Breast epithelium (tissue), 4 donors: Measurements from ENCODE around the gene PLIN1. TPM values are rescaled to one million over a fixed set of nuclear protein-coding genes. Genes with fewer than 3 reads are reported as not detected.

ENCODE experiments used
- DNase-seq, 2 donors: peaks; one replicate each; pipeline ENCODE4 v3.0.0-alpha.2; 2019; ENCODE audit warnings: low spot score in 2 of 2
- H3K27ac ChIP-seq, 2 donors: fragments of 200-600 bp; sonication (generic) in 1 of 2; one replicate each; pipeline ENCODE4 v1.5.1; 2016 to 2019; ENCODE audit warnings: mild to moderate bottlenecking in 1 of 2
- H3K27me3 ChIP-seq, 2 donors: fragments of 200-600 bp; sonication (generic) in 1 of 2; one replicate each; pipeline versions ENCODE4 v1.5.1 to v1.6.0; 2017 to 2019; ENCODE audit warnings: control low read depth in 1 of 2, mild to moderate bottlenecking in 1 of 2
- H3K36me3 ChIP-seq: fragments of 200-600 bp; one replicate; pipeline ENCODE4 v1.5.1; 2019
- H3K4me1 ChIP-seq, 2 donors: fragments of 200-600 bp; sonication (generic); one replicate each; pipeline ENCODE4 v1.5.1; 2016 to 2019; ENCODE audit warnings: control low read depth in 1 of 2
- H3K4me3 ChIP-seq, 3 donors: fragments of 200-600 bp; sonication (generic); 1 replicate in 2 of 3; 2 replicates in 1 of 3; pipeline ENCODE4 v1.5.1; 2016 to 2019; ENCODE audit warnings: mild to moderate bottlenecking in 3 of 3, moderate library complexity in 2 of 3
- H3K9me3 ChIP-seq, 2 donors: fragments of 200-600 bp; sonication (generic) in 1 of 2; one replicate each; pipeline ENCODE4 v1.5.1; 2016 to 2019; ENCODE audit warnings: control low read depth in 1 of 2
- CTCF ChIP-seq, 3 donors: fragments of 450-650 bp; IDR thresholded peaks; one replicate each; pipeline ENCODE4 v1.5.1; 2016 to 2017; ENCODE audit warnings: antibody characterized with exemption in 3 of 3, mild to moderate bottlenecking in 3 of 3, moderate library complexity in 3 of 3
- POLR2A ChIP-seq: fragments of 450-650 bp; IDR thresholded peaks from one replicate; pipeline ENCODE4 v1.6.1; 2016; ENCODE audit warnings: antibody characterized with exemption, mild to moderate bottlenecking, moderate library complexity
- POLR2AphosphoS5 ChIP-seq, 3 donors: sonication (generic); formaldehyde crosslinking; IDR thresholded peaks; one replicate each; pipeline ENCODE4 v1.6.1; 2017; ENCODE audit warnings: antibody characterized with exemption in 3 of 3
- intact Hi-C: fragments of 100-400 bp; cut with DNase I; formaldehyde crosslinking; loops from one replicate; pipeline ENCODE4 v1.15.1; 2023; ENCODE audit warnings: low total_unique reads
- total RNA-seq, 3 donors: library from RNA; depleted of rRNA; stranded (reverse); fragments of >200 nt; gene quantifications; one replicate each; pipeline ENCODE4 v1.1.0, GENCODE V29; 2016

Gene PLIN1
- total RNA-seq, 3 donors from 2014 or later, result 114 to 2,292 (median 132) TPM

- Histone ChIP-seq H3K36me3 (no peaks in the 10 kb centered on the region), H3K27ac (no peak overlapping the region), H3K4me1 (no peaks in the 10 kb centered on the region), H3K9me3 (no peaks in the 10 kb centered on the region), H3K27me3 (no peaks in the 10 kb centered on the region), H3K4me3 (no peak overlapping the region)
- DNase-seq, result no peak
- TF ChIP-seq POLR2AphosphoS5 (IDR thresholded peaks at IDR 0.05) (no peak), CTCF (IDR thresholded peaks at IDR 0.05) (no peak), POLR2A (no peak)
- intact Hi-C loops, result no loop called here
These were observed 9.8 kb downstream of the PLIN1 start for GRCh38 chr15:89669309-89669865.

GRCh38 chr15:89668171-89668570, 11.0 kb downstream of the PLIN1 start:
- Histone ChIP-seq H3K4me3 (no peak overlapping the region), H3K9me3 (no peaks in the 10 kb centered on the region), H3K36me3 (no peaks in the 10 kb centered on the region), H3K27ac (no peak overlapping the region), H3K27me3 (no peaks in the 10 kb centered on the region), H3K4me1 (peaks cover 0 to 1% of the 10 kb centered on the region in 2 donors)
- DNase-seq, result no peak
- TF ChIP-seq POLR2AphosphoS5 (IDR thresholded peaks at IDR 0.05) (no peak), POLR2A (no peak), CTCF (IDR thresholded peaks at IDR 0.05) (no peak)
- intact Hi-C loops, result no loop called here

- peaks cover 0 to 7% of the 10 kb centered on the region in 2 donors for H3K4me1 ChIP-seq
- H3K36me3 ChIP-seq, result no peaks in the 10 kb centered on the region
- H3K27me3 ChIP-seq, result no peaks in the 10 kb centered on the region
- TF ChIP-seq CTCF (IDR thresholded peaks at IDR 0.05) (no peak), POLR2A (no peak), POLR2AphosphoS5 (IDR thresholded peaks at IDR 0.05) (no peak)
- intact Hi-C loops, result no loop called here
- no peak overlapping the region for H3K27ac ChIP-seq
- no peaks in the 10 kb centered on the region for H3K9me3 ChIP-seq
- no peak overlapping the region for H3K4me3 ChIP-seq
- no peak for DNase-seq
These were observed 11.5 kb downstream of the PLIN1 start for GRCh38 chr15:89667706-89667960.

- H3K27me3 ChIP-seq, result no peaks in the 10 kb centered on the region
- no peaks in the 10 kb centered on the region for H3K9me3 ChIP-seq
- no peak overlapping the region for H3K4me3 ChIP-seq
- H3K27ac ChIP-seq, result peak overlapping the region; percentile 90 to 95
- H3K4me1 ChIP-seq, result peaks cover 0 to 11% of the 10 kb centered on the region in 2 donors
- TF ChIP-seq POLR2A (no peak), CTCF (IDR thresholded peaks at IDR 0.05) (no peak), POLR2AphosphoS5 (IDR thresholded peaks at IDR 0.05) (no peak)
- H3K36me3 ChIP-seq, result no peaks in the 10 kb centered on the region
- intact Hi-C loops, result no loop called here
- DNase-seq, result no peak
These were observed 12.1 kb downstream of the PLIN1 start for GRCh38 chr15:89666858-89667705.

GRCh38 chr15:89666184-89666857, 12.8 kb downstream of the PLIN1 start:
- intact Hi-C loops, result no loop called here
- H3K4me1 ChIP-seq, result peaks cover 0 to 11% of the 10 kb centered on the region in 2 donors

More at GRCh38 chr15:89666184-89666857, 12.8 kb downstream of the PLIN1 start:
- Histone ChIP-seq H3K27ac (peak overlapping the region; percentile 90 to 95), H3K27me3 (no peaks in the 10 kb centered on the region), H3K36me3 (no peaks in the 10 kb centered on the region), H3K4me3 (peak overlapping the region; percentile 34 to 73 (median 53)), H3K9me3 (no peaks in the 10 kb centered on the region)
- no peak for TF ChIP-seq POLR2A
- no peak for TF ChIP-seq POLR2AphosphoS5 (IDR thresholded peaks at IDR 0.05)
- TF ChIP-seq CTCF (IDR thresholded peaks at IDR 0.05), result no peak
- DNase-seq, result no peak
